SK-N-SH treated with all-trans-retinoic acid at 6 μM for 48 hours (cell line): ENCODE data around the gene FAM186B.

Experiments used
- ATAC-seq: fragments of 200-7000 bp; cut with Tn5 transposase; 3 replicates; pipeline ENCODE4 v1.9.1; 2020; ENCODE audit warnings: mild to moderate bottlenecking, moderate library complexity
- ARNTL ChIP-seq: fragments of 450-650 bp; formaldehyde crosslinking; IDR thresholded peaks from 2 replicates; pipeline ENCODE4 v1.5.0; 2020; ENCODE audit warnings: low read depth, mild to moderate bottlenecking, moderate library complexity, borderline replicate concordance
- BACH2 ChIP-seq: fragments of 250-450 bp; sonication (Bioruptor Pico); IDR thresholded peaks from 2 replicates; pipeline ENCODE4 v1.9.0; 2021; ENCODE audit warnings: mild to moderate bottlenecking, borderline replicate concordance
- CREB5 ChIP-seq: fragments of 250-450 bp; sonication (Bioruptor Pico); IDR thresholded peaks from 2 replicates; pipeline ENCODE4 v1.5.1; 2020; ENCODE audit warnings: low read depth, mild to moderate bottlenecking, moderate library complexity
- CSDC2 ChIP-seq: fragments of 250-450 bp; sonication (Bioruptor Pico); IDR thresholded peaks from 2 replicates; pipeline ENCODE4 v1.5.0; 2020; ENCODE audit warnings: mild to moderate bottlenecking, moderate library complexity
- CSRNP3 ChIP-seq: fragments of 250-450 bp; sonication (Bioruptor Pico); IDR thresholded peaks from 2 replicates; pipeline ENCODE4 v1.5.1; 2021; ENCODE audit warnings: mild to moderate bottlenecking, moderate library complexity
- ESRRG ChIP-seq: fragments of 250-450 bp; sonication (Bioruptor Pico); IDR thresholded peaks from 2 replicates; pipeline ENCODE4 v1.6.1; 2021; ENCODE audit warnings: mild to moderate bottlenecking
- GLIS3 ChIP-seq: fragments of 250-450 bp; sonication (Bioruptor Pico); IDR thresholded peaks from 2 replicates; pipeline ENCODE4 v1.5.0; 2020; ENCODE audit warnings: mild to moderate bottlenecking, moderate library complexity
- ISL1 ChIP-seq: fragments of 250-450 bp; sonication (Bioruptor Pico); IDR thresholded peaks from 2 replicates; pipeline ENCODE4 v2.1.2; 2022; ENCODE audit warnings: mild to moderate bottlenecking, moderate library complexity
- PPARA ChIP-seq: fragments of 250-450 bp; sonication (Bioruptor Pico); IDR thresholded peaks from 2 replicates; pipeline ENCODE4 v1.5.0; 2020; ENCODE audit warnings: mild to moderate bottlenecking, borderline replicate concordance
- RARB ChIP-seq: fragments of 250-450 bp; sonication (Bioruptor Pico); IDR thresholded peaks from 2 replicates; pipeline ENCODE4 v1.8.0; 2021; ENCODE audit warnings: mild to moderate bottlenecking, moderate library complexity
- TCF4 ChIP-seq: fragments of 250-450 bp; sonication (Bioruptor Pico); IDR thresholded peaks from 2 replicates; pipeline ENCODE4 v1.8.0; 2021; ENCODE audit warnings: mild to moderate bottlenecking, moderate library complexity, borderline replicate concordance
- TOX ChIP-seq: fragments of 250-450 bp; sonication (Bioruptor Pico); IDR thresholded peaks from 2 replicates; pipeline ENCODE4 v1.8.0; 2021; ENCODE audit warnings: mild to moderate bottlenecking, moderate library complexity, borderline replicate concordance
- TSHZ2 ChIP-seq: fragments of 250-450 bp; sonication (Bioruptor Pico); IDR thresholded peaks from 2 replicates; pipeline ENCODE4 v1.5.0; 2020; ENCODE audit warnings: mild to moderate bottlenecking, moderate library complexity
- ZC3H10 ChIP-seq: fragments of 250-450 bp; sonication (Bioruptor Pico); IDR thresholded peaks from 2 replicates; pipeline ENCODE4 v1.5.1; 2021; ENCODE audit warnings: mild to moderate bottlenecking, moderate library complexity
- ZFP3 ChIP-seq: fragments of 250-450 bp; sonication (Bioruptor Pico); IDR thresholded peaks from 2 replicates; pipeline ENCODE4 v1.5.0; 2020; ENCODE audit warnings: mild to moderate bottlenecking, moderate library complexity
- ZFP30 ChIP-seq: fragments of 450-650 bp; formaldehyde crosslinking; IDR thresholded peaks from 2 replicates; pipeline ENCODE4 v1.5.0; 2022; ENCODE audit warnings: mild to moderate bottlenecking, moderate library complexity
- ZNF565 ChIP-seq: fragments of 450-650 bp; formaldehyde crosslinking; conservative IDR thresholded peaks from 2 replicates; pipeline ENCODE4 v1.5.0; 2020; ENCODE audit warnings: low read depth, mild to moderate bottlenecking, moderate library complexity
- ZNF70 ChIP-seq: fragments of 450-650 bp; formaldehyde crosslinking; IDR thresholded peaks from 2 replicates; pipeline ENCODE4 v1.5.0; 2020; ENCODE audit warnings: mild to moderate bottlenecking, moderate library complexity
- ZNF8 ChIP-seq: fragments of 450-650 bp; formaldehyde crosslinking; IDR thresholded peaks from 2 replicates; pipeline ENCODE4 v1.5.0; 2020; ENCODE audit warnings: mild to moderate bottlenecking, moderate library complexity
- TF ChIP-seq, protein P1 (sequence below): fragments of 250-450 bp; sonication (Bioruptor Pico); IDR thresholded peaks from 2 replicates; pipeline ENCODE4 v1.8.0; 2021; ENCODE audit warnings: low read depth, mild to moderate bottlenecking, moderate library complexity, borderline replicate concordance
- TF ChIP-seq, protein P2 (sequence below): fragments of 250-450 bp; sonication (Bioruptor Pico); IDR thresholded peaks from 2 replicates; pipeline ENCODE4 v1.8.0; 2020; ENCODE audit warnings: mild to moderate bottlenecking, moderate library complexity, borderline replicate concordance

The FAM186B gene

DNA sequence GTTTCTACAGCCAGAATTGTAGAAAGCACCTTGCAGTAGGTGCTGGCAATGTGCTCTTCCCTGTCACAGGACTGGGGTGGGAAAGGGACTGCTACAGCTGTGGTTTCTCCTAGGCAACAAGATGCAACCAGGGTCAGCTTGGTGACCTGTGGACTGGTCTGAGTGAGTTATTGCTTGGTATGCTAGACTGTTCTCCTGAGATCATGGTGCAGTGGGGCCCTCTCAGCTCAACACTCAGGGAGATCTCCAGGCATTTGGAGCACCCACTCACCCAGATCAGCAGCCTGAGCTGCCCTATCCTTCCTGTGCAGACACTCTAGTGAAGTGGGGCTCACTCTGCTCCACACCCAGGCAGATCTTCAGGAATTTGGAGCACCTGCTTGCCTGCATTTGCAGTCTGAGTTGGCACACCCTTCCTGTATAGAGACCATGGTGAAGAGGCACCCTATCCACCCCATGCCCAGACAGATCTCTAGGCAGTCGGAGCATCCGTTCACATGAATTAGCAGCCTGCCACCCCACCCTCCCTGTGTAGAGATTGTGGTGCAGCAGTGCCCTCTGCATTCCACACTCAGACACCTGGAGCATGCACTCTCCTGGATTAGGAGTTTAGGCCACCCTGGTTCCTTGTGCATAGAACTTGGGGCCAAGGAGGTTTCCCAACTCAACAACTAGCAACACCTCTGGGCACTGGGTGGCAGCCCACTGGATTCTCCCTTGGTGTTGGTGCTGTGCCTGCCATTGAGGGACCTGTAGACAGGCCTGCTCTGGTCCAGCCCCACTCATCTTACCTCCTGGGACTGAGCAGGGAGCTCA is 3.8 kb upstream of the FAM186B start:
- TF ChIP-seq TSHZ2 (no peak), TCF4 (no peak), GLIS3 (CRISPR knock-in tag) (no peak)
- TF ChIP-seq, all 23 proteins: peak for 0
- ATAC-seq, result no peak

DNA sequence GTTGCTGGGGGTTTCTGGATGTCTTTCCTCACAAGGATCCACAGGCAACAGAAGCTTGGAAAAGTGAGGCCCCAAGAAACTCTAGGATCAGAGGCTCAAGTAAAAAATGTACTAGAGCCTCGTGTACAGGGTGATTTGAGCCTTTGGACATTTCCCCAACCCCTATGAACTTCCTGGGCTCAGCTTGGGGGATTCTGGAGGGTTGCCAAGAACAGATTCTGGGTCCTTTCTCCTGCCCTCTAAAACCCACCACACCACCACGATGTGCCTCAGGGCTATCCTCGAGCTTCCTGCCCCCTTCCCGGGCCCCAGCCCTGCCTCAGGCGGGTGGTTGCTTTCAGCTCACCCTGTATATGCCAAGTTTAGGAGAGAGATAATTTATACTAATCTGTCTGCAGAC is 583 bp downstream of the FAM186B start:
- ATAC-seq, result no peak
- TF ChIP-seq ZNF565 (CRISPR knock-in tag), result no peak
- TF ChIP-seq ARNTL (CRISPR knock-in tag), result no peak
- TF ChIP-seq CREB5 (CRISPR knock-in tag), result no peak
- no peak for TF ChIP-seq BACH2 (CRISPR knock-in tag)
- TF ChIP-seq RARB (CRISPR knock-in tag), result no peak
- TF ChIP-seq ZFP3 (CRISPR knock-in tag), result no peak
- TF ChIP-seq ISL1 (CRISPR knock-in tag), result no peak
- TF ChIP-seq ZNF70 (CRISPR knock-in tag), result no peak
- TF ChIP-seq, protein P1, sequence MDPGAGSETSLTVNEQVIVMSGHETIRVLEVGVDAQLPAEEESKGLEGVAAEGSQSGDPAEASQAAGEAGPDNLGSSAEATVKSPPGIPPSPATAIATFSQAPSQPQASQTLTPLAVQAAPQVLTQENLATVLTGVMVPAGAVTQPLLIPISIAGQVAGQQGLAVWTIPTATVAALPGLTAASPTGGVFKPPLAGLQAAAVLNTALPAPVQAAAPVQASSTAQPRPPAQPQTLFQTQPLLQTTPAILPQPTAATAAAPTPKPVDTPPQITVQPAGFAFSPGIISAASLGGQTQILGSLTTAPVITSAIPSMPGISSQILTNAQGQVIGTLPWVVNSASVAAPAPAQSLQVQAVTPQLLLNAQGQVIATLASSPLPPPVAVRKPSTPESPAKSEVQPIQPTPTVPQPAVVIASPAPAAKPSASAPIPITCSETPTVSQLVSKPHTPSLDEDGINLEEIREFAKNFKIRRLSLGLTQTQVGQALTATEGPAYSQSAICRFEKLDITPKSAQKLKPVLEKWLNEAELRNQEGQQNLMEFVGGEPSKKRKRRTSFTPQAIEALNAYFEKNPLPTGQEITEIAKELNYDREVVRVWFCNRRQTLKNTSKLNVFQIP (CRISPR knock-in tag), result no peak
- TF ChIP-seq ESRRG (CRISPR knock-in tag), result no peak
- no peak for TF ChIP-seq ZC3H10
- TF ChIP-seq TOX (CRISPR knock-in tag), result no peak
- no peak for TF ChIP-seq TSHZ2
- no peak for TF ChIP-seq CSRNP3 (CRISPR knock-in tag)
- TF ChIP-seq TCF4, result no peak
- TF ChIP-seq ZFP30, result no peak
- no peak for TF ChIP-seq CSDC2
- no peak for TF ChIP-seq ZNF8 (CRISPR knock-in tag)

DNA sequence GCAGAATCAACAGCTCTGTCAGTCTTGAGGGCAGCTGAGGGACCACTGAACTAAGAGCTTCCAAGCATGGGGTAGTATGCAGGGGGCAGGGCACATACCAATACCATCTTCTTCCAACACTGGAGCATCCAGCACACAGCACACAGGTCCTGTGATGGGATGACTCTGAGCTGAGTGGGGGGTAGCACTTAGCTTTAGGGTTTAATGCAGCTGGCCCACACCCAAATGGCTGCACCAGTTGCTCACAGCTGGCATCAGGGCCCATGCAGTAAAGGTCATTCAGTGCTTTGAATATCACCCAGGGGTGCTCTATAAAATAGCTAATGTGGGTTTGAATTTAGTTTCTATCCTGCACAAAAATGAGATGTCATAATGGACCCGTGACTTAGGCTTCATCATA is 1.7 kb downstream of the FAM186B start:
- no peak for ATAC-seq
- TF ChIP-seq CREB5 (CRISPR knock-in tag), result no peak
- TF ChIP-seq ZC3H10, result no peak
- TF ChIP-seq, protein P2, sequence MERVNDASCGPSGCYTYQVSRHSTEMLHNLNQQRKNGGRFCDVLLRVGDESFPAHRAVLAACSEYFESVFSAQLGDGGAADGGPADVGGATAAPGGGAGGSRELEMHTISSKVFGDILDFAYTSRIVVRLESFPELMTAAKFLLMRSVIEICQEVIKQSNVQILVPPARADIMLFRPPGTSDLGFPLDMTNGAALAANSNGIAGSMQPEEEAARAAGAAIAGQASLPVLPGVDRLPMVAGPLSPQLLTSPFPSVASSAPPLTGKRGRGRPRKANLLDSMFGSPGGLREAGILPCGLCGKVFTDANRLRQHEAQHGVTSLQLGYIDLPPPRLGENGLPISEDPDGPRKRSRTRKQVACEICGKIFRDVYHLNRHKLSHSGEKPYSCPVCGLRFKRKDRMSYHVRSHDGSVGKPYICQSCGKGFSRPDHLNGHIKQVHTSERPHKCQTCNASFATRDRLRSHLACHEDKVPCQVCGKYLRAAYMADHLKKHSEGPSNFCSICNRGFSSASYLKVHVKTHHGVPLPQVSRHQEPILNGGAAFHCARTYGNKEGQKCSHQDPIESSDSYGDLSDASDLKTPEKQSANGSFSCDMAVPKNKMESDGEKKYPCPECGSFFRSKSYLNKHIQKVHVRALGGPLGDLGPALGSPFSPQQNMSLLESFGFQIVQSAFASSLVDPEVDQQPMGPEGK, result no peak
- no peak for TF ChIP-seq ZFP30
- no peak for TF ChIP-seq ZNF70 (CRISPR knock-in tag)
- TF ChIP-seq PPARA, result no peak
